Smooth muscle cell of the brain vasculature (primary cell): ENCODE measurements around the gene MRTFA.
"Not testable (repeated sequence)": the region's sequence is repeated elsewhere in the genome, so short reads cannot be mapped to it uniquely, and the experiment has no call there.

Source experiments
- DNase-seq: peaks from one replicate; pipeline ENCODE4 v3.0.0-alpha.2; 2012; ENCODE audit warnings: low read depth, low spot score

MRTFA gene

DNA sequence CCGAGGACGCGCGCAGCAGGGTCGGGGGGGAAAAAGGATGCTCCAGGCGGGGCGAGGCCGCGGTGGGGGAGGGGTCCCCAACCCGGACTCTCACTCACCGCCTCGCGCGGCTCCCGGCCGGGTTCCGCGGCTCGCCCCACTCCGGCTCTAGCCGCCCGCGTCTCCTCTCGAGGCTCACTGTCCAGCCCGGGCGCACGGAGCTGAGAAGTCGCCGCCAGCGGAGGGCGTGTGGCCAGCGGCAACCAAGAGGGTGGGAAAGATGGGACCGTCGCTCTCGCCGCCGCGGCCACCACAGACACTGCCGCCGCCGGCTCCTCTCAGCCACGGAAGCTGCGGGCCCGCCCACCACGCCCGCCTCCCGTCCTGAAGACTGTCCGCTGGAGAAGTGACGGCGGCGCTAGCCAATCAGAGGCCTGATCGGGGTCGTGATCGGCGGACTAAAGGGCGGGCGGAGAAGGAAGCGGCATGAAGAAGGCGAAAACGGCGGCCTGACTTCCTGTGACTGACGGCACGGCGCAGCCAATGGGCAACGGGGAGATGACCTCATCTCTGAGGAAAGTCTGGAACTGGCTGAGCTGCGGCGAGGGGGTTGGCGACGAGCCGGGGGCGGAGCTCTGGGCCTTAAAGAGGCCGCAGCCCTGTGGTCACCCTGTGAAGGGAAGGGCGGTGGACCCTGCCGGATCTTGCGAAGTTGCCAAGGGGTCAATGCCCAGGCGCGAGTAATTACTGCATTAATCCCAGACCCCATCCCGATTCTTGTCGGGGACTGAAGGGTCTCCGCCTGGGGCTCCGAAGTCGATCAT lies at the start of gene MRTFA:
Gene MRTFA, minus strand, starts transcription at position 340 of the 803 bp plus-strand sequence.
- peak; percentile 100 for DNase-seq

DNA sequence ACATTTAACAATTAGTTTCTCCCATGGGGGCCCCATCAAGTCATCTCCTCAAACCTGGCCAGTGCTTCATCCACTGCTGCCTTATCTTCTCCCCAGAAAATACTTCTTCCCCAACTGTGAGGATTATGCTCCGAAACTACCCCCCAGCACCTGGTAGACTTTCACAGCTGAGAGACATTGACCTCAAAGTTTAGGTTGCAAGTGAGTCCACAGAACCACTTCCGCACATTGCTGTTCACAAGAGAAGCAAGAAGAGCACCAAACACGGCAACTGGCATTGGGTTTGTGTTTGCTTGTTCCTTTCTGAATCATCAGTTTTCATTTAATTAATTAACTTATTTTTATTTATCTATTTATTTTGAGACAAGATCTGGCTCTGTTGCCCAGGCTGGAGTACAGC lies 48.9 kb upstream of the MRTFA start:
- DNase-seq, result no peak

DNA sequence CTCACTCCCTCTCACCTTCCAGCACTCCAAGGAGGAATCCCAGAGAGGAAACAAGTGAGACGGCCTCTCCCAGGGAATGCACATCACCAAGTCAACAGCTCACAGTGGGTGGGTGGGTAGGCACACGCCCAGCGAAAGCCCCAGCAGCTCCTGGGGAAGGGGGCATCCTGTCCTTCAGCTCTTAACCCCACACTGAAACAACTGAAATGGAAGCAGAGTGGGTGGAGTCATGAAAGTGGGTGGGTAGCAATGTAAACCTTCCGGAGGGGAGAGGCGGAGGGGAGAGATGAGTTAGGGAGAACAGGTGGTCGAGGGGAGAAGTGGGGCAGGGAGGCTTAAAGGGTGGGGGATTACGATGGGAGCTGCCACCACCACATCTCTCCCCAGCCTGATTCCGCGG lies 48.2 kb upstream of the MRTFA start:
- no peak for DNase-seq

DNA sequence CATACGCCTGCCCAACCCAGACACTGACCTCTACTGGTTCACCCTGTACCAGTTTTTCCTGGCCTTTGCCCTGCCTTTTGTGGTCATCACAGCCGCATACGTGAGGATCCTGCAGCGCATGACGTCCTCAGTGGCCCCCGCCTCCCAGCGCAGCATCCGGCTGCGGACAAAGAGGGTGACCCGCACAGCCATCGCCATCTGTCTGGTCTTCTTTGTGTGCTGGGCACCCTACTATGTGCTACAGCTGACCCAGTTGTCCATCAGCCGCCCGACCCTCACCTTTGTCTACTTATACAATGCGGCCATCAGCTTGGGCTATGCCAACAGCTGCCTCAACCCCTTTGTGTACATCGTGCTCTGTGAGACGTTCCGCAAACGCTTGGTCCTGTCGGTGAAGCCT lies 44.9 kb upstream of the MRTFA start:
- DNase-seq, result no peak

DNA sequence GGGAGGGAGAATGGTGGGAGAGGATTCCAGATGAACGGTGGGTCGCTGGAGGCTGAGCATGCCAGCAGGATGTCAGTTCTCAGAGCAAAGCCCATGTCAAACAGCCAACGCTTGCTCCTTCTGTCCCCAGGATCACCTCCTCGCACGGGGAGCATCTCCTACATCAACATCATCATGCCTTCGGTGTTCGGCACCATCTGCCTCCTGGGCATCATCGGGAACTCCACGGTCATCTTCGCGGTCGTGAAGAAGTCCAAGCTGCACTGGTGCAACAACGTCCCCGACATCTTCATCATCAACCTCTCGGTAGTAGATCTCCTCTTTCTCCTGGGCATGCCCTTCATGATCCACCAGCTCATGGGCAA lies 44.3 kb upstream of the MRTFA start:
- no peak for DNase-seq

DNA sequence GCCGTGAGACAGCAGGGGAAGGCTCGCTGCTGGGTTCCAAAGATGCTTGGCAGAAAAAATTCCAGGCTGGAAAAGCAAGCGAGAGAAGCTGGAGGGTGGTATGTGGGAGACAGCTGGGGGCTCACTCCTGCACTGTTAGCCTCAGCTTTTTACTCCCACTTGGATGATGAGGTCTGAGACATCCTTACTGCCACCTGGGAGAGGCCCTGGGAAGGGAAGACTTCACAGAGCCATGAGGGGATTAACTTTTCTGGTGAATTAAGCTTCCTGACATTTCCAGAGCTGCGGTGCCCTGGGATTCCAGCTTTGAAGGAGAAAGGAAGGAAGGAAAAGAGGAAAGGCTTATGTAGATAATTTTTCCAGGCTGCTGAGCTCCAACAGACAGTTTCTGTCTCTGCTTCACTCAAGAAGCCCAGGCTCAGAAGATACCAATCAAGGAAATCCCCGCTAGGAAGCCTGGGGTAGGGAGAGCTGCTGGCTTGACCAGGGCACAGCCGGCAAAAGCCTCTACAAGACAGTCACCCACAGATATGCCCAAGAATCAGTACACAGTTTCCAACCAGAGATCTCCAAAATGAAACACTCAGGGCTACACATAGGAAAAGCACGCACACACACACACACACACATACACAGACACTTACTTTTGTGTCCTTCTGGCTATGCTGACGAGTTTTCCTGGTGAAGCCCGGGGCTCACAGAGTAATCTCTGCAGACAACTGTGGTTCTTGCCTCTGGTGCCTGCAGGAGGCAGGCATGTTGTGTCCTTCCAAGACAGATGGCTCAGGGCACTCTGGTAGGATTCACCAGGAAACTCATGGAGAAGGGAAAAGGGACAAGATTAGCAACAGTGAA lies 43.7 kb upstream of the MRTFA start:
- DNase-seq, result no peak

DNA sequence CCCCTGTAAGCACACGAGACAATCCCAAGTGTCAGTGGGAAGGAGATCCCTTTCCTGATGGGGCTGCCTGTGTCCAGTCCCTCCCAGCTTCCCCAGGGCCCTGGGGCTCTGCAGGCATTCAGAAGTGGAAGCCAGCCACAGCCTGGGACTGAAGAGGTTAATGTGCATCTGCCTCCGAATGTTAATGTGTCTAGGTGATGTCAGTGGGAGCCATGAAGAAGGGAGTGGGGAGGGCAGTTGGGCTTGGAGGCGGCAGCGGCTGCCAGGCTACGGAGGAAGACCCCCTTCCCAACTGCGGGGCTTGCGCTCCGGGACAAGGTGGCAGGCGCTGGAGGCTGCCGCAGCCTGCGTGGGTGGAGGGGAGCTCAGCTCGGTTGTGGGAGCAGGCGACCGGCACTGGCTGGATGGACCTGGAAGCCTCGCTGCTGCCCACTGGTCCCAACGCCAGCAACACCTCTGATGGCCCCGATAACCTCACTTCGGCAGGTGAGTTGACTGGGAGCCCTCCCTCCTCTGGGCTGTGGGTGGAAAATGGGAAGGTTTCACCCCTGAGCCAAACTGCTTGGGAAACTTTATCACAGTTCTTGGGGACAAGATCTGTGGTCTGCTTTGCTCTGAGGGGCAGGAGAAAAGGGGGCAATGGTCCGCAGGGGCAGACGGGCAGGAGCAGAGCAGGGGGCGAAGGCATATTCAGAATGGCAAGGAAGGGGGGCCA lies 42.9 kb upstream of the MRTFA start, which contains the start of gene MCHR1:
Gene MCHR1, plus strand, starts transcription at position 236 of the 715 bp plus-strand sequence. Its CDS starts 169 bp downstream, at position 405.
- no peak for DNase-seq

DNA sequence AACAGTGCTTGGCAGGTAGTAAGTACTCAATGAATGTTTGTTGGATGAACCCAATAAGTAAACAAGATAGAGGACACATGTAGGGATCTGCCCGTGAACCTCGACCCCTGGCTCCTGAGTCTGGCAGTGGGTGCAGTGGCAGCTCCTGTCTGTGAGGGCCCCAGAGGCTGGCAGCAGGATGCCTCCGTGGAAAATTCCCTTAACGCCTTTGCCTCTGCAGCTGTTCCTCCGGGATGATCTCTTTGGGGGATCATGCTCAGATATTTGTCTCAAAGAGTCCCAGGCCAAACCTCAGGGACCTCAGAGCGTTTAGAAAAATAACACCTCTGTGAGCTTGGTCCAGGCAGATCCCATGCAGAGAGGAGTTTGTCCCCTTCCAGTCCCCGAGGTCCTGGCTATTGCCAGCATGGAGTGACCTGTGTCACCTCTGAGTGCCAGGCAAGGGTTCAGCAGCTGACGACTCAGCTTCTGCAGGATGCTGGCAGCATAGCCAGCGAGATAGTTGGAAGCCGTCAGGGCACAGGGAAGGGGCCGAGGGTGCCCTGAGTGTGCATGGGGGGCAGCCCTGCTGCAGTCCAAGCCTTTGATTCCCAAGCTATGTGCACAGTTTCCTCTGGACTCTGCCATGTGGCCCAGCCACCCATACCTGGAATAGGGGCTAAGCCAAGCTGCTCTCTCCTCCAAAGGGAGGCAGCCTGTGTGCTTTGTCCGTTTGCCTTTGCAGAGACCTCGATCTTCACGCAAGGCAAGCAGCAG lies 42.2 kb upstream of the MRTFA start:
- no peak for DNase-seq

DNA sequence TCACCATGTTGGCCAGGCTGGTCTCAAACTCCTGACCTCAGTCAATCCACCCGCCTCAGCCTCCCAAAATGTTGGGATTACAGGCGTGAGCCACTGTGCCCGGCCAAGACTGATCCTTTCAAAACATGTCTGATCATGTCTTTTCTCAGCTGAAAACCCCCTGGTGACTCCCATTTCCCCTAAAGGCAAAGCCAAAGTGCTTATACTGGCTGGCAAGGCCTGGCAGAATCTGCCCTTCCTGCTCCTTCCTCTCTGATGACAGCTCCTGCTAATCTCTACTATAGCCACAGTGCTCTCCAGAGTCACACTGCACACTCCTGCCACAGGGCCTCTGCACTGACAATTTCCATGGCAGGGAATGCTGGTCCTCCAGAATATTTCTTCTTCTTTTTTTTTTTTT lies 40.1 kb upstream of the MRTFA start:
- DNase-seq, result no peak

DNA sequence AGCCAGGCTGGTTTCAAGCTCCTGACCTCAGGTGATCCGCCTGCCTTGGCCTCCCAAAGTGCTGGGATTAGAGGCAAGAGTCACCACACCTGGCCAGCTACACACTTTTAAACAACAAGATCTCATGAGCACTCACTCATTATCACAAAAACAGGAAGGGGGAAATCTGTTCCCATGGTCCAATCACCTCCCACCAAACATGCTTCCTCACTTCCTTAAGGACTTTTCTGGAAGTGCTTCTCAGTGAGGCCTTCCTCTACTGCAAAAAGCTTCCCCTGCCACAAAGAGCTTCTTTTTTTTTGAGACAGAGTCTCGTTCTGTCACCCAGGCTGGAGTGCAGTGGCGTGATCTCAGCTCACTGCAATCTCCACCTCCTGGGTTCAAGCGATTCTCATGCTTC lies 39.6 kb upstream of the MRTFA start:
- DNase-seq, result not testable (repeated sequence)

DNA sequence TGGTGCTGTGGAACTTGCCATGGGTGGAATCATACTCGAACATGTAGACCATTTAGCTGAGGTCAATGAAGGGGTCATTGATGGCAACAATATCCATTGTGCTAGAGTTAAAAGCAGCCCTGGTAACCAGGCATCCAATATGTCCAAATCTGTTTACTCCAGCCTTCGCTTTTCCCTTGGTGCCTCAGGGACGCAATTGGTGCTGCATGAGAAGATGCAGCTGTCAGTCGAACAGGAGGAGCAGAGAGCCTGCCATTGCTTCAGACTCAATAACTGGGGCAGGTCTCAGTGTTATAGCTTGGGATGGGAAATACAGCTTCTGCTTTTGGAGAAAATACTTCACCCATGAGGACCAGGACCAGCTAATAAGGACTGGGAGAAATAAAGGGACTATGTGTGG lies 37.8 kb upstream of the MRTFA start:
- no peak for DNase-seq

DNA sequence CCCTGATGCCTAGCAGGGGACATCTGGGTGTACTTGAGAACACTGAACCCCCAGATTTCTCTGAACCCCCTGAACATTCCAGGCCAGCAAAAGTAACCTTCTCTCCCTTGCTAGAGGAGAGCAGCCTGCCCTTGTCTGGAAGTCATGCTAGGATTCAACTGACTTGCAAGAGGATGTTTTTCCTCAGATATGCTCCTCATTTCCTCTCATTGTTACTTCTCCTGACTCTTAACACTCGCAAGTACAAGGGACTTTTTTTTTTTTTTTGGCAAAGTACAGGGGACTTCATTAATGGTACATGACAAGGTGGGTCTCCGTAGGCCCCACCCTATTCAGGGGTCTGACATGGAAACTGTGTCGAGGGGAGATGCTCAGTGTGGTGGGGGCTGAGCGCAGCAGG lies 36.5 kb upstream of the MRTFA start:
- no peak for DNase-seq

DNA sequence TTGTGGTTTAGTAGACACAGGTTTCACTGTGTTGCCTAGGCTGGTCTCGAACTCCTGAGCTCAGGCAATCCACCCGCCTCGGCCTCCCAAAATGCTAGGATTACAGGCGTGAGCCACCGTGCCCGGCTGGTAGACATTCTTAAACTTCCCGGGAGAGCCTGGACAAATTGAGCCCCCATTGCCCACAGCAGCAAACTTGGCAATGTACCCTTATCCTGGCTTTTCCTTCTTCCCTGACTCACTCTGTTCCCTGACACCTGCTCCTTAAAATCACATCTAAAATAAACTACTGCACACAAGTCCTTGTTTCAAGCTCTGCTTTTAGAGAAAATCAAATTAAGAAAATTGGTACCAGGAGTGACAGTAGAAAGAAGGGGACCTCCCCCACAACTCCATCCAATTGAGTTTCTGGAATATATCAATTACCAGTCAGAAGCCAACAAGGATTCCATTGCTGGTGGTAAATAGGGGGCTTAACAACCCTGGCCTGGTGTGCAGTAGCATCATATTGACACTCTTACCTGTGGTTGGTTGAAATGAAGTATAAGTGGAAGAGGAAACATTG lies 35.4 kb upstream of the MRTFA start:
- no peak for DNase-seq

DNA sequence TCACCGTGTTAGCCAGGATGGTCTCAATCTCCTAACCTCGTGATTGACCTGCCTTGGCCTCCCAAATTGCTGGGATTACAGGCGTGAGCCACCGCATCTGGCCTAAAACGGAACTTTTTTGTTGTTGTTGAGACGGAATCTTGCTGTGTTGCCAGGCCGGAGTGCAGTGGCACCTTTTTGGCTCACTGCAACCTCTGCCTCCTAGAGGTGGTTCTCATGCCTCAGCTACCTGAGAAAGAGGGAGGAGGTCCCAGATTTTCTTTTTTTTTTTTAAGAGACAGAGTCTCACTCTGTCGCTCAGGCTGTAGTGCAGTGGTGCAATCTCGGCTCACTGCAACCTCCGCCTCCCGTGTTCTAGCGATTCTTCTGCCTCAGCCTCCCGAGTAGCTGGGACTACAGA lies 34.9 kb upstream of the MRTFA start:
- no peak for DNase-seq

DNA sequence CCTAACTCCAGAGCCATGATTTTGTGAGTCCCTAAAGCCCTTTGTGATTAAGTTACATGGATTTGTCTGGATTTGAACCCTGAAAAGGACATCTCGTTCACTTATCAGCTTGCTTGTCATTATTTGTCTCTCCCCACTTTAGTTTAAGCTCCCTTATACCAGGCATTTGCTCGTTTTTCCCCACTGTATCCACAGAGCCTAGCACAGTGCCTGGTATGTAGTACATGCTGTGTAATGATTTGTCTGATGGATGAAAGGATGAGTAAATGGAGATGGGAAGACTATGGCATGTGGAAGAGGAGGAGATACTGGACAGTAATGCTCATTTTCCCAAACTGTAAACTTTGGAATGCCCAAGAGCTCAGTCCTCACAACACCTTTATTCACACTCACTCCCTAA lies 33.5 kb upstream of the MRTFA start:
- no peak for DNase-seq

DNA sequence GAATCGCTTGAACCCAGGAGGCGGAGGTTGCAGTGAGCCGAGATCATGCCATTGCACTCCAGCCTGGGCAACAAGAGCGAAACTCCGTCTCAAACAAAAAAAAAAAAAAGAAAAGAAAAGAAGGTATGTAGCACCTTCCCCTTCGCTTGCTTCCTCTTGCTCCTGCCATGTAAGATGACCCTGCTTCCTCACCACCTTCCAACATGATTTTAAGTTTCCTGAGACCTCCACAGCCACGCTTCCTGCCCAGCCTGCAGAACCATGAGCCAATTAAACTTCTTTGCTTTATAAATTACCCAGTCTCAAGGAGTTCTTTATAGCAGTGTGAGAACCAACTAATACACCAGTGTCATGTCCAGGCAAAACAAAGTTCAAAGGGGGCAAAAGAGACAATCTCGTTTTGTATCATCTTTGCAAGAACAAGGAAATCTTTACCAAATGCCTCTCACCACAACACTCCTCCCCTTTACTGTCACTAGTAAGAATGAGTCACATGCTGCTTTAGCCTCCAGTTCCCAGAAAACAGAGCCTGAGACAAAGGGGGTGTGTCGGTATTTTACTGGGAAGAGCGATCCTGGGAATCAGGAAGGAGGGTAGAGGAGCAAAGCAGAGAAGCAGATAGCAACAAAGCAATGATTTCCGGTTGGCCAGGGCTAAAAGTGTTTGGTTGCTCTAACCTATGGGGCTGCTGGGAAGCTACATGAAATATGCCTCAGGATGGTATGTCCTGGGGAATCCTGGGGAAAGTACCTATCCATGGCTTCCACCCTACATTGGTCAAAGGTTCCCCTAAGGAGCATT lies 32.3 kb upstream of the MRTFA start:
- DNase-seq, result no peak

DNA sequence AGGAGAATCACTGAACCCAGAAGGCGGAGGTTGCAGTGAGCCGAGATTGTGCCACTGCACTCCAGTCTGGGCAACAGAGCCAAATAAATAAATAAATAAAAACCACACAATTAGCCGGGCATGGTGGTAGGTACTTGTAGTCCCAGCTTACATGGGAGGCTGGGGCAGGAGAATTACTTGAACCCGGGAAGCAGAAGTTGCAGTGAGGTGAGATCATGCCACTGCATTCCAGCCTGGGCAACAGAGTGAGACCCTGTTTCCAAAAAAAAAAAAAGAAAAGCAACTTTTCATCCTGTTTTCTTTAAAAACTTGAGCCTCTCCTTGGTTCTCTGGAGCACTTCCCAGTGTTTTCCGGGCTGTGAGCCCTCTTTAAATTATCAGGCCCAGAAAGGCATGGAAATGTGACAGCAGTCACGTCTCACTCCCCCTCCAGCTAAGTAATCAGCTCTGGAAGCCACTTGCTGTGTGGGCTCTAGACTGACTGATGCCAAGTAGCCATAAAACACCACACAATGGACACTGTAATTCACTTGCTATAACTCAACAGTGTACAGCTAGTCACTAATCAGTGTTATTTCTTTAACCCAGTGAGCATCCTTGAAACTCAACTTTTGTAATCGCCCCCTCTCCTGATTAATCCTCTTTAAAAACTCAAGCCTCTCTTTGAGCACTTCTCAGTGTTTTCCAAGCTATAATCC lies 29.8 kb upstream of the MRTFA start:
- no peak for DNase-seq

DNA sequence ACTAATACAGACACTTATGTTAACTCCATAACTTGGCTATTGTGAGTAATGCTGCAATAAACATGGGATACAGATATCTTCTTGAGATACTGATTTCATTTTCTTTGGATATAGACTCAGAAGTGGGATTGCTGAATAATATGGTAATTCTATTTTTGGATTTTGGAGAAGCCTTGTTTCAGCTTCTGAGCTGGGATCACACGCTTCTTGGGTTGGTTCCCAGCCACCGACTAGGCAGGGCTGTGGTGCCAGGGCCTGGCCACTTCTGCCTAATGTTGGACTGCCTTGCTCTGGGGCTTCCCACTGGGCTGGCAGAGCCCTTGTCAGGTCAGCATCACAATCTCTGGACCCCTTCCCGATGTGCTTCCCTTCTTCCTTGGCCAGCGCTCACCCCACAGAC lies 28.8 kb upstream of the MRTFA start:
- no peak for DNase-seq

DNA sequence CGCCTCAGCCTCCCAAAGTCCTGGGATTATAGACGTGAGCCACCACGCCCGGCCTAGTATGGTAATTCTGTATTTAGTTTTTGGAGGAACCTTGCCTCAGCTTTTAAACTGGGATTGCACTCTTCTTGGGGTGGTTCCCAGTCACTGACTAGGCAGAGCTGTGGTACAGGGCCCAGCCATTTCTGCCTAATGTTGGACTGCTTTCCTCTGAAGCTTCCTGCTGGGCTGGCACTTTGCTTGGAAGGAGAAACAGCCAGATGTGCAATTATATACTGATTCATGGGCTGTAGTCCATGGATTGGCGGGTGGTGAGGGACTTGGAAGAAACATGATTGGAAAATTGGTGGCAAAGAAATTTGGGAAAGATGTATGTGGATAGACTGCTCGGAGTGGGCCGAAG lies 25.2 kb upstream of the MRTFA start:
- DNase-seq, result no peak

DNA sequence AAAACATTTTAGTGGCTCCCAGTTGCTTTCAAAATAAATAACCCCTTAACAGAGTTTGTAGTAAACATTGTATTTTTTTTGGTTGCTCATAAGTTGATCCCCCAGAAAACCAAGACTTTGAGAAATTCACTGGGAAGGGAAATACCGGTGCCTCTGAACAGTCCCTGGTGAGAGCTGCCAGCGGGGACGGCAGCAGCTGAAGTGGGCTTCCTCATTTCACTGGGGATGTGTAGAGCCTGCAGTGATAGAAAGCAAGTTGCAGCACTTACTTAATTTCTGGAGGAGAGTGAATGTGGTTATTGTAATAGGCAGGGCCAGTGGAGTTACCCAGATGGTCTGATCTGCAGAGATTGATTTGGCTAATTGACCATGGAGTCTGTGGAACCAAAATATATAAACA lies 24.2 kb upstream of the MRTFA start:
- no peak for DNase-seq
